NAMALWA (cell line): ENCODE data around the gene HUNK.

Source experiments
- DNase-seq: peaks from one replicate; pipeline ENCODE4 v3.0.0-alpha.2; 2015; ENCODE audit warnings: low spot score

The HUNK gene

DNA sequence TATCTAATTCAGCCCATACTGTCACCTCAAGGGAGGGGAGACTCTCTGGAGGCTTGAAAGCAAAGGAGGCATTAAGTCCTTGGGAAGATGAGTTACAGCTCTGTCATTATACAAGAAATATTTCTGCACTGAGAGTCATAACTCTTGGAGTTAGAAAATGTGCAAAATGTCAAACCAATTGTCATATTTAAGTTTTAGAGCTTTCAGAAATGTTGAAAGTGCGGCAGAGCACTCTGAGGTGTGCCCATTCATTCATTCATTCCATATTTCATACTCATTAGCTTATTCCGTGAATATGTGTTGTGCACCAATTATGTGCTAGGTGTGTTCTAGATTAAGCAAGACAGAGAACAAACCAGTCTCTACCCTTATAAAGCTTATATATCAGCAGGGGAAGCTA, 87.1 kb downstream of the HUNK start:
- no peak for DNase-seq

DNA sequence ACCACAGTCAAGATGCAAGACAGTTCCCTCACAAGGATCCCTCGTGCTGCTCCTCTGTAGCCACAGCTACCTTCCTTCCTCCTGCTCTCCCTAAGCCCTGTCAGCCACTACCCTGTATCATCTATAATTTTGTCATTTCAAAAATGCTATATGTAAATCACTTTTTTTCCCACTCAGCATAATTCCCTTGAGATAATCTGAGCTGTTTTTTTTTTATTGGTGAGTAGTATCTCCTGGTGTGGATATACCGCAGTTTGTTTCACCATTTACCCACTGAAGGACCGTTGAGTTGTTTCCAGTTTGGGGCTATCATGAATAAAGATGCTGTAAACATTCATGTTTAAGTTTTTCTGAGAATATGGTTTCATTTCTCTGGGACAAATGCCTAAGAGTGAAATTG, 88.2 kb downstream of the HUNK start:
- DNase-seq = no peak

GRCh38 chr21:31961704-31962103, 88.9 kb downstream of the HUNK start:
- DNase-seq = no peak

- DNase-seq = no peak
Observed at GRCh38 chr21:31964692-31965091, 91.9 kb downstream of the HUNK start.

GRCh38 chr21:31967334-31967733, 94.5 kb downstream of the HUNK start:
- no peak for DNase-seq

- DNase-seq = no peak
Observed at GRCh38 chr21:31972622-31973021, 99.8 kb downstream of the HUNK start.

- DNase-seq = no peak
Observed at GRCh38 chr21:31973402-31973944, 100.7 kb downstream of the HUNK start.

DNA sequence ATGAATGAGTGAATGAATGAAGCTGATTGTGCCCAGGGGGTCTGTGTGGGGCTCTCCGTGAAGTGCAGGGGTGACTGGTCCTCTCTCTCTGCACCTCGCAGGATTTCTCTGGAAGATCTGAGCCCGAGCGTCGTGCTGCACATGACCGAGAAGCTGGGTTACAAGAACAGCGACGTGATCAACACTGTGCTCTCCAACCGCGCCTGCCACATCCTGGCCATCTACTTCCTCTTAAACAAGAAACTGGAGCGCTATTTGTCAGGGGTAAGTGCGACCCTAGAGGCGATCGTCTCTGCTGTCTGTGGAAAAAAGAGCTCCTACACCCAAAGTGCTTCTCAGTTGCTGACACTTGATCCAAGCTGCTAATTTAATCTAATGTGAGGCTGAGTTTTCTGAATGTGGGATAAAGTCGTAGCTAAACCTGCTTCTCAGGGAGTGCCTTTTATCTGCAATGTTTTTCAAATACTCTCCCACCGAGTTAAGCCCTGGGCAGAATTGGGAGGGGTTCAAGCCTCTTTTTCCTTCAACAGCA, 101.7 kb downstream of the HUNK start:
- no peak for DNase-seq

- no peak for DNase-seq
Observed at GRCh38 chr21:31975491-31975890, 102.7 kb downstream of the HUNK start.

DNA sequence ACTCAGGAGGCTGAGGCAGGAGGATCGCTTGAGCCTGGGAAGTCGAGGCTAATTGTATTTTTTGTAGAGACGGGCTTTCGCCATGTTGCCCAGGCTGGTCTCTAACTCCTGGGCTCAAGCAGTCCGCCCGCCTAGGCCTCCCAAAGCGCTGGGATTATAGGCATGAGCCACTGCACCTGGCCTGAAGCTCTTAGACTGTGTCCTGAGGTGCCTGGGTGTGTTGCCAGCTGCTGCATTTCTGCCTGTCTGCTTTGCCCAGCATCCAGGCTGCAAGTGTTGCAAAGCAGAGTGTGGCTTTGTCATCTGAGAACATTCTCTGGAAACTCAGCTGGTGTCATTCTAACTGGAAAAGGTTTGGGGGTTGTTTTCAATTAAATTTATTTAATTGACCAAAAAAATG, 105.0 kb downstream of the HUNK start:
- DNase-seq = no peak

DNA sequence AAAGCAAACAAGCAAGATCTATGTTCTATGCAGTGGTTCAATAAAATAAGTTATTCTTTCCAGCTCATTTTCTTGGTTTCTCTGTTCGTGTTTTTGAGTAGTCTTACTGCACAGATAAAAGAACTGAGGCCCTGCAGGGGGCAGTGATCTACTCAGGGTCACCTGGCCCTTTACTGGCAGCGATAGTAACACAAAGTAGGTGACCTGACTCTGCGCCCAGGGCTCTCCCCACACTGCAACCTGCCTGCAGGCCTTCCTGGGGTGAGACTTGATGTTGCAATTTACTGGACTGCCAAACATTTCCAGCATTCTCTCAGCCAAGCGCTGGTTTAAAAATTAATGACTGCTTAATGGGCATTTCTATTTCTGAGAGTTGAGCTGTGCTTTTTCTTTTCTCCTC, 110.3 kb downstream of the HUNK start:
- DNase-seq = no peak

- no peak for DNase-seq
Observed at GRCh38 chr21:31983554-31983953, 110.7 kb downstream of the HUNK start.

GRCh38 chr21:31985398-31985797, 112.6 kb downstream of the HUNK start:
- DNase-seq = no peak

- DNase-seq = no peak
Observed at GRCh38 chr21:31986035-31986856, 113.4 kb downstream of the HUNK start.

GRCh38 chr21:31987696-31988095, 114.9 kb downstream of the HUNK start:
- DNase-seq = no peak

DNA sequence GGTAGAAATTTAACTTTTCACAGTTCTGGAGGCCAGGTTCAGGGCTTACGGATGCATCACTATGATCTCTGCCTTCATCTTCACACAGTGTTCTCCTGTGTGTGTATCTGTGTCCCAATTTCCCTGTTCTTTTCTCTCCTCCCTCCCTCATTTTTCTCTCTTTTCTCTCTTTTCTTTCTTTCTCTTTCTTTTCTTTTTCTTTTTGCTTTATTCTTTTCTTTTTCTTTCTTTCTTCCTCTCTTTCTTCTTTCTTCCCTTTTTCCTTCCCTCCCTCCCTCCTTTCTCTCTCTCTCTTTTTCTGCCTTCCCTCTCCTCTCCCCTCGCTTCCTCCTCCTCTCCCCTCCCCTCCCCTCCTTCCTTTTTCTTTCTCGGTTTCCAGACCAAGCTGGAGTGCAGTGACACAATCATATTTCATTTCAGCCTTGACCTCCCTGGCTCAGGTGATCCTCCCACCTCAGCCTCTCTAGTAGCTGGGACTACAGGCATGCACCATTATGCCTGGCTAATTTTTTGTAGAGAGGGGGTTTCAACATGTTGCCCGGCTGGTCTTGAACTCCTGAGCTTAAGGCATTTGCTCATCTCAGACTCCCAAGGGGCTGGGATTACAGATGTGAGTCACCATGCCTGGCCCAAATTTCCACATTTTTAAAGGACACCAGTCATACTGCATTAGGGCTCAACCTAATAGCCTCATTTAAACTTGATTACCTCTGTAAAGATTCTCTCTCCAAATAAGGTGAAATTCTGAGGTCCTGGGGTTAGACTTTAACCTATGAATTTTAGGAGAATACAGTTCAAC, 115.9 kb downstream of the HUNK start:
- DNase-seq = no peak

- DNase-seq = no peak
Observed at GRCh38 chr21:31991356-31992331, 118.8 kb downstream of the HUNK start.

- DNase-seq = no peak
Observed at GRCh38 chr21:31992391-31992790, 119.6 kb downstream of the HUNK start.

DNA sequence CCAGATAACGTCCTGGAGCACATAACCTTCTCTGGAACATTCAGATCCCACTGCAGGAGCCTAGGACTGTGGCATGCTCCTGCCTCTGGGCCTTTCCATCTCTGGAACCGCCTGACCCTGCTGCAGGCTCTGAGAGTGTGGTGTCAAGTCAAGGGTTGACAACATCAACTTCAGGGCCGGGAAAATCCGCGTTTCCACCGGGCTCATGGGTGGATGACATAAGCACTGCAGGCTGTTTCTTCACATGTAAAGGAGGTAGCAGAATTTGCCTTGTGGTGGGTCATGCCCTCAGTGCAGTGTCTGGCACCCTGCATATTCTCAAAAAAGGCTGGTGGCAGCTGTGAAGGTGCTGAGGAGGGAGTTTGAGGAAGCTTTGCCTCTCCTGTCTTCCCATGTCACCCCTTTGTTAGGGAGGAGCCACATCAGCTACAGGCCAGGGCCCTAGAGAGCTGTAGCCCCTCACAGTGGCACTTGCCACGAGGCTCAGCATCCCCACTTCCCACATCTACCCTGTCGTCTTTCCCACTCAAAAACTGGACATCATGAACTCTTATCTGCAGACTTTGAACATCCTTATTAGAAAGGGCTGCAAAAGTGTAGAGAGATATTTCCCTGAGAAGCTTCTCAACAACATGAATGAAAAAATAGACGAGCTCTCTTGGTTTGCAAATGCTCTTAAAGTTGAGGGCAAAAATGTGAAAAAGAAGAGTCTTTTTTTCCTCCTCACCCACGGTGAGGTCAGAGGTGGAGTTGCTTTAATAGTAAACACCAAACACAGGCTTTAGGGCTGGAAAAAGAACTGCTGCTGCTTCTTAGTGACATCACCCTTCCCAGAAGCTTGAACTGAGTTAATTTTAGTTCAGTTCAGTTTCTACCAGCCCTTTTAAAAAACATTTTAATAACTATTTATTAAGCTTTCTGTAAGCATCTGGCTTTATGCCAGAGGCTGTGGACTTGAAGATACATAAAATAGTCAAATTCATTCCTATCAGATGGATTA, 121.3 kb downstream of the HUNK start:
- DNase-seq = no peak

GRCh38 chr21:31997191-31997590, 124.4 kb downstream of the HUNK start:
- DNase-seq = no peak
